Trophoblast cell (in vitro differentiated cells and primary cell): ENCODE results near the gene SECTM1.

Source experiments
- DNase-seq, 2 donors: peaks; one replicate each; pipeline ENCODE4 v3.0.0-alpha.2; 2016
- H2AFZ ChIP-seq: 2 replicates; pipeline ENCODE4 v1.6.1; 2013; ENCODE audit warnings: low read length, moderate library complexity, mild to moderate bottlenecking; ENCODE audit not compliant: insufficient read depth, poor library complexity
- H2AK5ac ChIP-seq: 2 replicates; pipeline ENCODE4 v1.6.1; 2013; ENCODE audit warnings: mild to moderate bottlenecking, low read length
- H2BK120ac ChIP-seq: 2 replicates; pipeline ENCODE4 v1.6.1; 2013; ENCODE audit warnings: low read length, mild to moderate bottlenecking, moderate library complexity; ENCODE audit not compliant: insufficient read depth, poor library complexity
- H2BK12ac ChIP-seq: 2 replicates; pipeline ENCODE4 v1.6.1; 2013; ENCODE audit warnings: mild to moderate bottlenecking, low read length, moderate library complexity
- H2BK5ac ChIP-seq: 2 replicates; pipeline ENCODE4 v1.6.1; 2013; ENCODE audit warnings: low read length, low read depth, moderate library complexity, mild to moderate bottlenecking; ENCODE audit not compliant: poor library complexity
- H3K14ac ChIP-seq: 2 replicates; pipeline ENCODE4 v1.6.1; 2013; ENCODE audit warnings: mild to moderate bottlenecking, low read length
- H3K18ac ChIP-seq: 2 replicates; pipeline ENCODE4 v1.6.1; 2013; ENCODE audit warnings: mild to moderate bottlenecking, low read length
- H3K23ac ChIP-seq: 2 replicates; pipeline ENCODE4 v1.6.1; 2013; ENCODE audit warnings: low read length
- H3K27ac ChIP-seq: 2 replicates; pipeline ENCODE4 v1.5.1; 2013; ENCODE audit warnings: low read depth, mild to moderate bottlenecking, inconsistent platforms, low read length, moderate library complexity
- H3K27me3 ChIP-seq: 2 replicates; pipeline ENCODE4 v1.6.1; 2013; ENCODE audit warnings: inconsistent platforms, mild to moderate bottlenecking, low read length, moderate library complexity; ENCODE audit not compliant: insufficient read depth
- H3K36me3 ChIP-seq, 2 experiments: 1 replicate in 1 of 2; 2 replicates in 1 of 2; pipeline ENCODE4 v1.6.1; 2013; ENCODE audit warnings: low read length in 2 of 2, mild to moderate bottlenecking in 2 of 2, moderate library complexity in 1 of 2; ENCODE audit not compliant: insufficient read depth in 2 of 2, control insufficient read depth in 1 of 2
- H3K4ac ChIP-seq: 2 replicates; pipeline ENCODE4 v1.6.1; 2013; ENCODE audit warnings: low read depth, mild to moderate bottlenecking, low read length, moderate library complexity
- H3K4me1 ChIP-seq, 2 experiments: 1 replicate in 1 of 2; 2 replicates in 1 of 2; pipeline ENCODE4 v1.6.1; 2013; ENCODE audit warnings: low read length in 2 of 2, mild to moderate bottlenecking in 2 of 2, moderate library complexity in 1 of 2; ENCODE audit not compliant: insufficient read depth in 2 of 2, control insufficient read depth in 1 of 2
- H3K4me2 ChIP-seq: 2 replicates; pipeline ENCODE4 v1.6.1; 2013; ENCODE audit warnings: inconsistent platforms, mild to moderate bottlenecking, low read length, moderate library complexity
- H3K4me3 ChIP-seq: 2 replicates; pipeline ENCODE4 v1.5.1; 2013; ENCODE audit warnings: mild to moderate bottlenecking, low read depth, low read length, inconsistent platforms
- H3K79me1 ChIP-seq: one replicate; pipeline ENCODE4 v1.6.1; 2013; ENCODE audit warnings: low read length
- H3K79me2 ChIP-seq: 2 replicates; pipeline ENCODE4 v1.6.1; 2013; ENCODE audit warnings: low read length, mild to moderate bottlenecking; ENCODE audit not compliant: control insufficient read depth, insufficient read depth, poor library complexity
- H3K9ac ChIP-seq: 2 replicates; pipeline ENCODE4 v1.6.1; 2013; ENCODE audit warnings: mild to moderate bottlenecking, low read length
- H3K9me3 ChIP-seq: 2 replicates; pipeline ENCODE4 v1.6.1; 2013; ENCODE audit warnings: low read depth, mild to moderate bottlenecking, control low read depth, inconsistent platforms, low read length; ENCODE audit not compliant: insufficient read depth
- H4K12ac ChIP-seq: 2 replicates; pipeline ENCODE4 v1.6.1; 2013; ENCODE audit warnings: low read depth, mild to moderate bottlenecking, low read length, moderate library complexity
- H4K8ac ChIP-seq: 2 replicates; pipeline ENCODE4 v1.6.1; 2013; ENCODE audit warnings: low read depth, mild to moderate bottlenecking, low read length, moderate library complexity
- H4K91ac ChIP-seq: one replicate; pipeline ENCODE4 v1.6.1; 2013; ENCODE audit warnings: low read depth, mild to moderate bottlenecking, low read length, moderate library complexity
- WGBS: extraction: QIAGEN DNeasy Blood & Tissue Kit; methylation state at CpG from one replicate; pipeline ENCODE4 v1.1.7; 2013; ENCODE audit warnings: missing lambda C conversion rate; ENCODE audit not compliant: insufficient read length, insufficient coverage; ENCODE audit errors: extremely low coverage; 5-methylcytosine and 5-hydroxymethylcytosine counted together

The SECTM1 gene

GRCh38 chr17:82311971-82312370, 21.6 kb downstream of the SECTM1 start:
- no peak overlapping the region for H2AK5ac ChIP-seq
- H3K14ac ChIP-seq = no peak overlapping the region
- H3K4me1 ChIP-seq = no peaks in the 10 kb centered on the region
- no peak overlapping the region for H3K4ac ChIP-seq
- H4K8ac ChIP-seq = no peak overlapping the region
- no peak overlapping the region for H3K4me3 ChIP-seq
- H4K91ac ChIP-seq = no peak overlapping the region
- H3K36me3 ChIP-seq = no peaks in the 10 kb centered on the region
- no peak overlapping the region for H4K12ac ChIP-seq
- peaks cover 4% of the 10 kb centered on the region for H3K9me3 ChIP-seq
- no CpG with 5 or more reads among the region's 13 CpGs for WGBS
- H3K79me2 ChIP-seq = no peaks in the 10 kb centered on the region
- no peak overlapping the region for H3K27ac ChIP-seq
- H3K27me3 ChIP-seq = no peaks in the 10 kb centered on the region
- no peak overlapping the region for H2BK120ac ChIP-seq
- no peak for DNase-seq
- H3K4me2 ChIP-seq = no peak overlapping the region
- no peak overlapping the region for H3K18ac ChIP-seq
- H2AFZ ChIP-seq = no peak overlapping the region
- H3K23ac ChIP-seq = no peak overlapping the region
- no peak overlapping the region for H2BK12ac ChIP-seq
- H2BK5ac ChIP-seq = no peak overlapping the region
- H3K9ac ChIP-seq = no peak overlapping the region
- H3K79me1 ChIP-seq = no peaks in the 10 kb centered on the region

GRCh38 chr17:82310877-82311276, 22.7 kb downstream of the SECTM1 start:
- Histone ChIP-seq H2AK5ac (no peak overlapping the region), H3K4me1 (no peaks in the 10 kb centered on the region), H3K9ac (no peak overlapping the region), H3K79me2 (no peaks in the 10 kb centered on the region), H3K27me3 (no peaks in the 10 kb centered on the region), H3K27ac (no peak overlapping the region), H3K23ac (no peak overlapping the region), H3K79me1 (no peaks in the 10 kb centered on the region), H3K4me3 (no peak overlapping the region), H3K4ac (no peak overlapping the region), H2BK120ac (no peak overlapping the region), H4K91ac (no peak overlapping the region), H2BK12ac (no peak overlapping the region), H4K8ac (no peak overlapping the region), H4K12ac (no peak overlapping the region), H3K4me2 (no peak overlapping the region), H2AFZ (no peak overlapping the region), H3K36me3 (no peaks in the 10 kb centered on the region), H2BK5ac (no peak overlapping the region), H3K14ac (no peak overlapping the region), H3K9me3 (peaks cover 4% of the 10 kb centered on the region), H3K18ac (no peak overlapping the region)
- DNase-seq = no peak
- no CpG with 5 or more reads among the region's 21 CpGs for WGBS

GRCh38 chr17:82309656-82310570, 23.7 kb downstream of the SECTM1 start:
- Histone ChIP-seq H3K79me1 (no peaks in the 10 kb centered on the region), H2AFZ (no peak overlapping the region), H3K36me3 (no peaks in the 10 kb centered on the region), H3K23ac (no peak overlapping the region), H3K4me3 (no peak overlapping the region), H4K8ac (no peak overlapping the region), H3K4me2 (no peak overlapping the region), H3K9me3 (peaks cover 4% of the 10 kb centered on the region), H3K27ac (no peak overlapping the region), H3K4me1 (peaks cover 0 to 1% of the 10 kb centered on the region in 2 experiments), H3K18ac (no peak overlapping the region), H4K91ac (no peak overlapping the region), H2BK12ac (no peak overlapping the region), H3K27me3 (no peaks in the 10 kb centered on the region), H3K9ac (no peak overlapping the region), H2BK120ac (no peak overlapping the region), H3K79me2 (no peaks in the 10 kb centered on the region), H2BK5ac (no peak overlapping the region), H2AK5ac (no peak overlapping the region), H4K12ac (no peak overlapping the region), H3K4ac (no peak overlapping the region), H3K14ac (no peak overlapping the region)
- no CpG with 5 or more reads among the region's 27 CpGs for WGBS
- no peak for DNase-seq

- H3K4me3 ChIP-seq = no peak overlapping the region
- no peak overlapping the region for H4K91ac ChIP-seq
- no peak overlapping the region for H2BK5ac ChIP-seq
- no peaks in the 10 kb centered on the region for H3K79me1 ChIP-seq
- H3K4ac ChIP-seq = no peak overlapping the region
- peaks cover 0 to 2% of the 10 kb centered on the region in 2 experiments for H3K4me1 ChIP-seq
- H3K36me3 ChIP-seq = no peaks in the 10 kb centered on the region
- H3K27me3 ChIP-seq = no peaks in the 10 kb centered on the region
- H3K23ac ChIP-seq = no peak overlapping the region
- no peak overlapping the region for H3K18ac ChIP-seq
- no peak overlapping the region for H2AFZ ChIP-seq
- no peak overlapping the region for H2BK12ac ChIP-seq
- no peak for DNase-seq
- no peak overlapping the region for H2AK5ac ChIP-seq
- H3K27ac ChIP-seq = no peak overlapping the region
- H3K14ac ChIP-seq = no peak overlapping the region
- H3K9me3 ChIP-seq = peaks cover 4% of the 10 kb centered on the region
- H3K79me2 ChIP-seq = no peaks in the 10 kb centered on the region
- no peak overlapping the region for H3K4me2 ChIP-seq
- no peak overlapping the region for H4K12ac ChIP-seq
- H4K8ac ChIP-seq = no peak overlapping the region
- no peak overlapping the region for H2BK120ac ChIP-seq
- WGBS = no CpG with 5 or more reads among the region's 20 CpGs
- H3K9ac ChIP-seq = no peak overlapping the region
These were observed 27.8 kb downstream of the SECTM1 start for GRCh38 chr17:82305727-82306300.
